HG03457 (cell line): ENCODE results near the gene RASA3.
"Not testable (repeated sequence)": the region's sequence is repeated elsewhere in the genome, so short reads cannot be mapped to it uniquely, and the experiment has no call there.

ENCODE experiments used
- ATAC-seq: cut with Tn5 transposase; IDR thresholded peaks from one replicate; pipeline ENCODE4 v1.9.1; 2021; ENCODE audit warnings: moderate number of reproducible peaks; ENCODE audit not compliant: unreplicated experiment

Gene RASA3

DNA sequence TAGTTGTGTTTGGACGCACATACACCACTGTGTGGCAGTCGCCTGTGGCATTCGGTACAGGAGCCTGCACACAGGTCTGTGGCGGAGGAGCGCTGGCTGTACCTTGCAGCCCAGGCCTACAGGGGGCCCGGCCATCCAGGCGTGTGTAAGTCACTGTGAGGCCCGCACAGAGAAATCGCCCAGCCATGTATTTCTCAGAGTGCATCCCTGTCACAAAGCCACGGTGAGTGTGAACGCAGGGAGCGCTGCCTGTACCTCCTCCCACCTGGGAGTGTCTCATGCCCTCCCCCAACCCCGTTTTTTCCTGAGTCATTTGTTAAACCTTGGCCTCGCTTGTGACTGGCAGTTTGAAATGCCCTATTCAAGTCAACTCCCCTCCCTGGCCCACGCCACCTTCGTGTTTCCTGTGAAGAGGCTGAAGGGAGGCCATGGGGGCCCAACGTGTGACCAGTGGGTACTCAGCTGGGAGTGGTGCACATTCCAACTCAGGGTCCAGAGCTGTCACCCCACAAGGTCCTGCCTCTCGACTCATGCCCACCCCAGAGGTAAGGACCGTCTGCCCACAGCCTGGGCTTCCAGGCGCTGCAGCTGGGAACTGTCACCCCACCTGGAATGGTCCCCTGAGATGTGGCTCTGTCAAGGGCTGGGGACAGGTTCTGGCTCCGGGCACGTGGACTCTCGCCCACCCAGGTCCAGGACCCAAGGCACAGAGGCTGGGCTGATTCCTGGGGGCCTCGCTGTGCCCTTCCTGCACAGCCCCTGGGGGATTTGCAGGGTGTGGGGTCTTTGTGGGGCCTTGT is 11.6 kb upstream of the RASA3 start:
- ATAC-seq: no peak

DNA sequence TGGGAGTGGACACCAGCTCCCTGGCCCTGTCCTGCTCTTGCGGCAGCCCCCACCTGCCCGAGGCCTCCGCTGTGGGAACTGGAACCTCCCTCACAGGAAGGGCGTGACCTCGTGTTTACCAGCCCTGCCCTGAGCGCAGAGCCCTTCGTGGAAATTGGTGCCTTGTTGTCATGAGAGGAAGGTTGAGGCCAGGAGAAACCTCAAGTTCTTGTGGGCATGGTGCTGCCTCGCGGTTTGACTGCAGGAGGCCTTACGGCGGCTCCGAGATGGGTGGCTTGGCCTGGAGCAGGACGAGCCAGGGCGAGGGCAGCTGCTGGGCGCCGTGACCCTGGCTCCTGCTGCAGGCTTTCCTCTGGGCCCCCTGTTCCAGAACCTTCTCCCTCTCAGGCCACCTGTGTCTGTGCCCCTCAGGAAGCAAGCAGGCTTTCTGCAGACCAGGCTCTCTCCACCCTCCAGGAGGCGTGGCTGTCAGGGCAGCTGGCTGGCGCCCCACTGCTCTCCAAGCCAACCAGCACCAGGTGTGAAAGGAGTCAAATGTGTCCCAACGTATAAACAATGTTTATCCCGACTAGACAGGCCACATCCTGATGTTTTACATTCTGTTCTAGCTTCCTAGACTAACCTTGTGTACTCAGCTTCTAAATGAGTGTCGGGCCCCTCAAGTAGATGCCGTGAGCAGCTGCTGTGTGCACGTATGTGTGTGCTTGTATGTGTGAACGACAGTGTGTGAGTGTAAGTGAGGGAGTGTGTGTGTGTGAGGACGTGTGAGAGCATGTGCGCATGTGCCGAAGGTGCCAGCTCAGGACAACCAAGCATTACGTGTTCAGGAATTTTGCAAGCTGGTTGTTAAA is 10.4 kb upstream of the RASA3 start:
- ATAC-seq: no peak

DNA sequence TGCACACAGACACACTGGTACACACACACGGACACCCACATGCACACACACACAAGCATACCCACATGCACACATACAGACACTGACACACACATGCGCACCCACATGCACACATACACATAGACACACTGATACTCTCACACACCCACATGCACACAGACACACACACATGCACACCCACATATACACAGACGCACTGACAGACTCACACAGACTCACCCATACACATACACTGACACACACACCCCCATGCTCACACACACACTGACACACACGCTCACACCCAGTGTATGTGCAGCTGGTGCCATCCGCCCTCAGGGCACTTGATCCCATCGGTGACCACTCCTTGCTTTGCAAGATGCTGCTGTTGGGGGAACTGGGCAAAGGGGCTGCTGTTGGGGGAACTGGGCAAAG is 9.7 kb upstream of the RASA3 start:
- ATAC-seq: no peak

DNA sequence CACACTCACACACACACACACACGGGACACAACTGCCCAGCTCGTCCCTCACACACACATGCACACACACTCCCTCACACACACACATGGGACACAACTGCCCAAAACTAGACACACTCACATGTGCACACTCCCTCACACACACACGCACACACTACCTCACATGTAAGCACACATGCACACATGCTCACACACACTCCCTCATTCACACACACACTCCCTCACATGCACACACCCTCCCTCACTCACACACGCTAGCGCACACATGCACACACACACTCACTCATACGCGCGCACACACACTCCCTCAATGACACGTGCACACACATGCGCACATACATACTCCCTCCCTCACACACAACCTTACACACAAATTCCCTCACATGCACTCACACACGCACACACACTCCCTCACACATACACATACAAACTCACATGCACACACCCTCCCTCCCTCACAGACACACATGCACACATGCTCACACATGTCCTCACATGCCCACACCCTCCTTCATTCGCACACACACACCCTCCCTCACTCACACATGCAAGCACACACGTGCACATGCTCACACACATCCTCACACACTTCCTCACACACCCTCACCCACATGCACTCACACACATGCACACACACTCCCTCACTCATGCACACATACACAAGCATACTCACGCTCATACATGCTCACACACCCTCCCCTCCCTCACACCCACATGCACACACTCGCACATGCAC is 9.0 kb upstream of the RASA3 start:
- ATAC-seq: no peak

DNA sequence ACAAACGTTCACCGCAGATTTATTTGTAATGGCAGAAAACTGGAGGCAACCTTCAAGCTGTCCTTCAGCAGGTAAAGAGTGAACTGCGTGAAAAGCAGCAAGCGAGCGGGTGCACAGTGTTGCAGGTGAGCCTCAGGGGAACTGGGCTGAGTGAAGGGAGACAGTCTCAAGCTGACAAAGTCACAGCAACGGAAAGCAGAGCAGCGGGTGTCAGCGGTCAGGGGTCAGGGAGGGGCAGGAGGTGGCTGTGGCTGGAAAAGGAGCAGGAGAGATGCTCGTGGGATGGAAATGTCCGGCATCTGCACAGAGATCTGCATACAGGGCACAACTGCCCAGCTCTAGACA is 8.5 kb upstream of the RASA3 start:
- no peak for ATAC-seq

DNA sequence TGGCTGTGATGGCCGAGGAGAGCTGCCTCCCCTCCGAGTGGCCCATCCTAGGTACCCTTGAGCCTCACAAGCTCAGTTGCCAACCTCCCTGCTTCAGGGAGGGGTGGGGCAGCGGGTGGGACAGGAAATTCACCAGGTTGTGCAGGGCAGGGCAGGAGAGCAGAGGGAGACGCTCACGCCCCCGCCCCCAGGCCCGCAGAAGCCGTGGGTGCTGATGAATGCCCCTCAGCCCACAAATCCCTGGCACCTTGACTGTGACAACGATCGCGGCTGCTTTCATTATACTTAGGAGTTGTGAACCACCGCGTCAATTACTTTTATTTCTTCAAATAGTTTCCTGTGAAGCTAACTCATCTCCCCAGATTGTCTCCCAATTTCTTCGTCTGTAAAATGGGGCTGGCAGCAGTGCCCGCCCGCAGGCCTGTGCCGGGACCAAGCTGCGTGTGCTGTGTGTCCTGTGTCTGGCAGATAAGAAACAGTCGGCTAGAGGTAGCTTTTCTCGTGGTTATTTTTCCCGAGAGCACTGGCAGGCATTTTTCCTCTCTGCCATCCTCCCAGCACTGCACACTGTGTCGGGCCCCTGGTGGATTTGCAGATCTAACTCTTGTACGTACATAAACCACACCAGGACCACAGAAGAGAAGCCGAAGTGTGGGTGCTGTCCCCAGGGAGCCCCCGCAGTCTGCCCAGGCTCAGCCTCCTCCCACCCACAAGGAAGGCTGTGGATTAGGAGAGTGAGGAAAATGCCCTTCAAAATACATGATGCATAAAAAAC is 7.9 kb upstream of the RASA3 start:
- no peak for ATAC-seq

DNA sequence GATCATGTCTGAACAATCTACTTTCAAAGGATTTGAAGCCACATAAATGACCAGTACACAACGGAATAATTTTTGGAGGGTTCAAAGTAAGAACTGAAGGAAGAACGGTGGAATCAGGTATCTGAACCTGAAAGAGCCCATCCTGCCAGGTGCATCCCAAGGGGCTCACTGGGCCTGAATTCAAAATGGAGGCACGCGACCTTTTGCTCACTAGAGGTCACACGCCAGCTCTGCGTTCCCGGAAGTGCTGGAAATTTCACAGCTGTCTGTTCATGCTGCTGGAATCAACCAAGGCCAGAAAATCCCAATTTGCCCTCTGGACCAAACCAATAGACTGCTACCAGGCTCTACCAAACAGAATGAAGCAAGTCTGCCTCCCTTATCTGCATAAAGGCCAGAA is 4.2 kb upstream of the RASA3 start:
- ATAC-seq: no peak

DNA sequence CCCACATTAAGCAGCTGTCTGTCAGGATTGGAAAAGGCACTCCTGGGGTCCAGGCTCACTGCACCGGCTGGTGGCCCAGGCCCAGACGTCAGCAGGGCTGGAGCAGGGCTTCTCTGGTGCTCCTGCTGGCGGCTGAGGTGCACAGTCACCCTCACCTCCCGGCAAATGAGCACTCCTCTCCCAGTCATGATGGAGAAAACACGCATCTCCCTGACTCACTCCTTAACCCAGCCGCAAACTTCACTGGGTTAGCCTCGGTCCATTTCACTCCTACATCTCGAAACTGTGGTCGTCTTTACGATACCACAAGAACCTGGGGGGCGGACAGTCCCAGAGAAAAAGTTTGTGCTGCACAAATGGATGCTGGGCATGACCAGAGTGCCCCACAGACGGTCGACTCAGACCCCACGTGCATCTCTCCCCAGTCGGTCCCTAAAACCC is 3.3 kb upstream of the RASA3 start:
- no peak for ATAC-seq

DNA sequence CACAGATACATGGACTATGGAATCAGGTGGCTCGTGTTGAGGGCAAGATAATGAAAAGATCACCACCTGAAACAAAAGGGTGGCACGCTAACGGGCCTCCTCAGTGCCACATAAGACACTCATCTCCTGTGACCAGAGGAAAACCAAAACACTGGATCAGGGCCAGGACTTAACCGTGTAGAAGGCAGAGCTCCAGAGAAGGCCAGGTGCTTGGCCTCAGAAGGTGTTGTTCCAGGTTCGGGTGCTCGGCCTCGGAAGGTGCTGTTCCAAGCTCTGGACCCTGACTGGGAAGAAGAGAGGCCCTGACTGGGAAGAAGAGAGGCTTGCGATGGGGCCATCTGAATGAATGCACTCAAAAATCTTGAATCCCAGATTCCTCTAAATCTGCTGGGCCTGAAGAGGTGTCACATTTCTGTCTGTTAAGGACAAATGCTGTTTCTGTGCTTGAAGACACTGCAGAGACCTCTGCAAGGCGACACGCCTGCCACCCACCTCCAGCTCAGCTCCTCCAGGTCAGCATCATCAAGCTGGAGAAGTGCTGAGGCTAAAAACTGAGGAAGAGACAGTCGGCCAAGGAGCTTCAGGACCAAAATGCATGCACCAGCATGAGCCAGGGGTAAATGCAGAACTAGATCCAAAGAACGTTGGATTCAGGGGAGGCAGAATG is 2.7 kb upstream of the RASA3 start:
- ATAC-seq: no peak

DNA sequence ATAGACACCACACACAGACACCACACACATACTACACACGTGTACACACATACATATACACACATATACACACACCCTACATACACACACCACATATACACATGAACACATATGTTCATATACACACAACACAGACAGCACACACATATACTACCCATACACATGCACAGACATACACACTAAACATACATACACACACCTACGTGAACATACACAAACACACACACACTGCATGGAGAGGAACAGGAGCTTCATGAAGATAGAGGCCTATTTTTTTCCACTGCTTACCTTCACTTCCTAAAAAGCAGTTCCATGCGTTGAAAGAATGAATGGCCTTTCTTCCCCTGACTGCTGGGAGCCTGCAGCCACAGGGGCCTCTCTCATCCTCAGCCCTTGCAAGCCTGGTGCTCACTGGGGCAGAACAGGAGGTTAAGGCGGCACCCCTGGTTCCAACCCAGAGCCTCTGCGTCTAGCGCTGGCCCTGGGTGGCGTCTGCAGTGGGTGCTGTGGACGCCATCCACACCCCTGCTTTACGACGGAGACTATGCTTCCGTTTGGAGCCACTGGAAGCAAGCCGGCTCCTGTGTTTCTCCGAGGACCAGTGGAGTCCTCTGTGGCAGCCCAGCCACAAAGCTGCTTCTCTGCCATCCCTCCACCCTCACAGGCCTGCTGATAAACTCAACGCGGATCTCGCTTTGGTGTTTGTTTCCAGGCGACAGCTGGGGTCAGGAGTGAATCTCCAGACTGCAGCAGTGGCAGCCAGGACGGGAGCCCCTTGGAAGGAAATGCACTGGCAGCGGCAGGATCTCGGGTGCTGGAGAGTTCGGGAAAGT is 1.9 kb upstream of the RASA3 start:
- ATAC-seq: no peak

DNA sequence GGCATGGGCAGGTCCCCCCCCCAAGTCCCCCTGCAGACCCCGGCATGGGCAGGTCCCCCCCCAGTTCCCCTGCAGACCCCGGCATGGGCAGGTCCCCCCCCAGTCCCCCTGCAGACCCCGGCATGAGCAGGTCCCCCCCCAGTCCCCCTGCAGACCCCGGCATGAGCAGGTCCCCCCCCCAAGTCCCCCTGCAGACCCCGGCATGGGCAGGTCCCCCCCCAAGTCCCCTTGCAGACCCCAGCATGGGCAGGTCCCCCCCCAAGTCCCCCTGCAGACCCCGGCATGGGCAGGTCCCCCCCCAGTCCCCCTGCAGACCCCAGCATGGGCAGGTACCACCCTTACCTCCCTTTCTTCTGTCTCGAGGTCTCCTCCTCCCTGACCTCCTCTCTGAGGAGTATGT is 1.1 kb upstream of the RASA3 start:
- not testable (repeated sequence) for ATAC-seq

DNA sequence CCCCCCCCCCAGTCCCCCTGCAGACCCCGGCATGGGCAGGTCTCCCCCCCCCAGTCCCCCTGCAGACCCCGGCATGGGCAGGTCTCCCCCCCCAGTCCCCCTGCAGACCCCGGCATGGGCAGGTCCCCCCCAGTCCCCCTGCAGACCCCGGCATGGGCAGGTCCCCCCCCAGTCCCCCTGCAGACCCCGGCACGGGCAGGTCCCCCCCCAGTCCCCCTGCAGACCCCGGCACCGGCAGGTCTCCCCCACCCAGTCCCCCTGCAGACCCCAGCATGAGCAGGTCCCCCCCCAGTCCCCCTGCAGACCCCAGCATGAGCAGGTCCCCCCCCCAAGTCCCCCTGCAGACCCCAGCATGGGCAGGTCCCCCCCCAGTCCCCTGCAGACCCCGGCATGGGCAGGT is 703 bp upstream of the RASA3 start:
- ATAC-seq: not testable (repeated sequence)

DNA sequence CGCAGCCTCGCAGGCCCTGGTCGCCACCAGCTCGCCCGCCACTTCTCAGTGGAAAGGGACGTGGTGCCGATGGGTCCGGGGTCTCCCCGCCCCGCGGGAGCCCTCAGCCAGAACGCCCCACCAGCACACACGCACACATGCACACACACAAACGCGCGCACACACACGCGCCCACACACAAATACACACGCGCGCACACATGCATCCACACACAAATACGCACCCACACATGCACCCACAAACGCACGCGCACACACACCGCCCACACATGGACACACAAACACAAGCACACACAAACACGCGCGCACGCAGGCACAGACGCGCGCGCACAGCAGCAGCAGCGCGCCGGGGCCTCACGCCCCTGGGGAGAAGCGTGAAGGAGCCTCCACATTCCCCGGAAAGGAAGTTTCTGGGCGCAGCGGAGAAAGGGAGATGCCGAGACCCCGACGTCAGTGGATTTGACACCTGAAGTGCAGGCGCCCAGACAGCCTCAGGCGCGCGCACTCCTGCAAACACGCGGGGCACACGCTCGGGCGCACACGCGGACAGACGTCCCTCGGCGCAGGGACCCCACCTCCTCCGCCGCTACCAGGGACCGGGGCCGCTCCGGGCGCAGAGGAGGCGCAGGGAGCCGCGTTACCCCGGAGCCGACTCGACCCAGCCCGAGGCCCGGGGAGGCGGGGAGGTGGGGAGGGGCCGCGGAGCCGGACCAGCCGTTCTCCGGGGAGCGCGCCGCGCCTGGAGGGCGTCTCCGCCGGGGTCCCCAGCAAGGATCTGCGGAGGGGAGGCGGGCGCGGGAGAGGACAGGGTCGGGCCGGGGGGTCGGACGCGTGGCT is 622 bp downstream of the RASA3 start:
- ATAC-seq: peak; percentile 2

DNA sequence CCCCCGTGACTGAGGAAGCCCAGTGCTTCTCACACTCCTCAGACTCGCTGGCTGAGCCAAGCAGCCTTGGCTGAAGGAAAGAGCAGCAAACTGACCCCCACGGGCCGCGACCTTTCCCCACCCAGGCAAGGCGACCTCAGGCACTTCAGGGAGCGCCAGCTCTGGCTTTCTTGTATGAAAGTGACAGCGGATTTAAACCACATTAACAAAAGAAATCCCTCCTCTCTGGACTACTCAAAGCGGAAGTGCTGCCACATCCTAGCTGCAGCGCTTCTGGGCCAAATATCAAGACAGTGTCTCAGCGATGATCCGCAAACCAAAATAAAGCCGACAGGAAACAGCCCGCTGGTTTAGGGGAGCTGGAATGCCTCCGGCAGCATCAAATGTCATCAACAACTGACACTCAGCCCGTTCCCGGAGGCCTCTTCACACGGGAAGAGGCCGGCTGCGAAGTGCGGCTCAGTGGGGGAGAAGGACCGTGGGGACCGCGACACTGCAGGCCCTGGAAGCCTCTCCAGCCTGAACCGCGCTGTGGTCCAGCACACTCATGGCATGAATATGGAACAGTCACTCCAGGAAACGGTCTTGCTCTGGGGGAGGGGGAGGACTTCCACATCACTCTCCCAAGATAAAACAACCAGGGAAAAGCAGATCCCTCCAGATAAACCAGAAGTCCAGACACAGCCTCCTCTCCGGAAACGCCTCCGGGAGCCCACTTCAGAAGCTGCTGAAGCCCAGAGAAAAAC is 1.4 kb downstream of the RASA3 start:
- no peak for ATAC-seq

DNA sequence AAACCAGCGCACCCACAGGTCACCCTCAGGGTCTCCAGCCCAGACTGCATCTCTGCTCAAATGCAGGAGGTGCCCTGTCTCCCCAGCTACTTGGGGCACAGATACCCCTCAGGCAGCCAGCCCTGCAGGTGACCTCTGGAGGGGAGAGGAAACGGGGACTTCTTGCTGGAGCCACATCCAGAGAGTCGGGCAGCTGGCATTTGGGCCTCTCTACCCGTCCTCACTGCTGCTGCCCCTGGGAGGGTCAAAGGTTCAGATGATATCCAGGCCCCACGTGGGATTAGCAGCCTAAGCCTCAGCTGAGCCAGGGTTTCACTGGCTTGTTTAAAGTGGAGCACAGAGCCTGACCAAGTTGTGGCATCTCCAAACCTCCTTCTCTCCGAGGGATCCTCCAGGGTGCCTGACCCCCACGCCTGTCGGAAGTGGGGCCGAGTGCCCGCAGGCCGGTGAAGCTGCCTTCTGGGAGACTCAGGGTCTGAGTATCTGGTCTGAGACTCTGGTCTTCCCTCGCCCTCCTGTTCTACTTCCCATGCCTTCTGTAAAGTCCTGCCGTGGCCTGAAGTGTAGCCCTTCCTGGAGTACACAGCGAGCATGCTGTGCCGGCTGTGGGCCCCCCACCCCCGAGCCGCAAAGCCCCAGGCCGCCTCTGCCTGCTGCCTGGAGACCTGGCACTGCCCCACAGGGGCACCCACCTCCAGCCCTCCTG is 2.1 kb downstream of the RASA3 start:
- no peak for ATAC-seq

DNA sequence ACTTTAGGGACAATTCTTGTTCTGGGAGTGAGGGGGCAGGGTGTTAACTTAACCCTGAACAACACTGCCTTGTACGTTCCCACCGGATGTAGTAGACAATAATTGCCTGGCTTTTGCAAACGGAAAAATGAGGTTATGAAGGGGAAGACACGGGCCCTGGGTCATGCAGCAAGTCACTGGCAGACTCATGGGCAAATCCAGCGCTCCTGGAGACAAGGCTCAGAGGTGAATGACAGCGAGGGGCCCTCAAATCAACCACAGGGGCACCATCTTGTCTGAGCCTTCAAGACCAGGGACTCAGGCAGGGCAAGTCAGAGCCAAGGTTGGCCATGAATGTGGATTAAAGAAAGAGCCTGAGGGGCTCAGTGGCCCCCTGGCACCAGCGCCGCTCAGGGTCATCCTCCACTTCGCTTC is 2.8 kb downstream of the RASA3 start:
- no peak for ATAC-seq
